Hippocampal formation (tissue), 2 donors: ENCODE results near the gene ASB9.
"Not testable (repeated sequence)": the region's sequence is repeated elsewhere in the genome, so short reads cannot be mapped to it uniquely, and the experiment has no call there.

Source experiments
- DNase-seq, 2 donors: peaks; one replicate each; lab custom pipeline; 2025; lab: John Stamatoyannopoulos, UW

The ASB9 gene

DNA sequence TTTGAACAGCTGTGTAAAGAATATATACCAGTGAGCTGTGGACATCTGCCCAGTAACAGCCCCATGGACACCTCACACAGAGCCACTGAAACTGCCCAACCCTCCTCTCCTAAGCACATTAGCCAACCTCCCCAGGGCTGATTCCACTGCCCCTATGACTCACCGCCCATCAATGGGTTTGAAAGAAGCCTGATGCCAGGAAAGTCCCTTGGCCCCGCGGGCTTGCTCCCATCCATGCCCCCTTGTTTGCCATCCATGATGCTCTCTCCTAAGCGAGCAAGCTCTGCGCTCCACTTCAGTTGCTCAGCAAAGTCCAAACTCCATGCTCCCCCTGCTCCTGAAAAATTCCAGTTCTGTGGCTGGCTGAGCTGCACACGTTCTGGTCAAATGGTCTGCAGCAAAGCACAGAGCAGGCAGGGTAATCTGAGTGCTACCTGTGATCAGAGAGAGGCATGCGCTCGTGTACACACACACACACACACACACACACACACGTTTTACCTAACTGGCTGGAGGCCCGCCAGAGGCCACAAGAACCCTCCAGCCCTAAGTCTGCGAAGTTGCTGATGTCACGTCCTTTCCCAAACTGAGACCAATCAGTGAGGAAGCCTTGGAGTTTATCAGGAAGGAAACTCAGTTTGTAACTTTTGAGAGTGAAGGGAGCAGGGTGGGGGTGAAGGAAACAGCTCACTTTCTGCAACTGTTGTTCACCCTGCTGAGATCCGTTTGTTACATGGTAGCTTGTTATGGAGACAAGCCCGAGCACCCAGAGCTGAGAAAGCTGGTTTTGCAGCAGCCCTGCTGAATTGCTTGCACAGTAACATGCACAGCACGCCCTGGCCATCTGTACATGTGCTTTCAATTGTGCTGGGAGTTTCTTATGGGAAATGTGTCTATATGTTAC lies at the start of gene ASB9:
Gene ASB9, minus strand, starts transcription at position 466 of the 904 bp plus-strand sequence. Its CDS starts 209 bp downstream, at position 257.
- no peak for DNase-seq

GRCh38 chrX:15319075-15319474 lies 49.2 kb upstream of the ASB9 start:
- DNase-seq = peak in 1 of 2 donors; percentile 54

GRCh38 chrX:15315509-15315908 lies 45.6 kb upstream of the ASB9 start, which contains the start of gene ASB11:
Gene ASB11, minus strand, starts transcription at chrX:15315640. Its CDS starts 35 bp downstream, at chrX:15315605.
- no peak for DNase-seq

- DNase-seq = no peak
Observed at GRCh38 chrX:15314472-15314871, 44.6 kb upstream of the ASB9 start.

GRCh38 chrX:15311119-15311518 lies 41.2 kb upstream of the ASB9 start:
- no peak for DNase-seq

- peak in 1 of 2 donors; percentile 34 for DNase-seq
Observed at GRCh38 chrX:15310117-15310516, 40.2 kb upstream of the ASB9 start.

DNA sequence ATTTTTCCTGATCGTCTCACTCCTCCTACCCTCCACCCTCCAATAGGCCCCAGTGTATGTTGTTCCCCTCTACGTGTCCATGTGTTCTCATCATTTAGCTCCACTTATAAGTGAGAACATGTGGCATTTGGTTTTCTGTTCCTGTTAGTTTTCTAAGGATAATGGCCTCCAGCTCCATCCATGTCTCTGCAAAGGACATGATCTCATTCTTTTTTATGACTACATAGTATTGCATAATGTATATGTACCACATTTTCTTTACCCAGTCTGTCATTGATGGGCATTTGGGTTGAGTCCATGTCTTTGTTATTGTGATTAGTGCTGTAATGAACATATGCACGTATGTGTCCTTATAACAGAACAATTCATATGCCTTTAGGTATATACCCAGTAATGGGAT lies 36.0 kb upstream of the ASB9 start:
- not testable (repeated sequence) for DNase-seq

DNA sequence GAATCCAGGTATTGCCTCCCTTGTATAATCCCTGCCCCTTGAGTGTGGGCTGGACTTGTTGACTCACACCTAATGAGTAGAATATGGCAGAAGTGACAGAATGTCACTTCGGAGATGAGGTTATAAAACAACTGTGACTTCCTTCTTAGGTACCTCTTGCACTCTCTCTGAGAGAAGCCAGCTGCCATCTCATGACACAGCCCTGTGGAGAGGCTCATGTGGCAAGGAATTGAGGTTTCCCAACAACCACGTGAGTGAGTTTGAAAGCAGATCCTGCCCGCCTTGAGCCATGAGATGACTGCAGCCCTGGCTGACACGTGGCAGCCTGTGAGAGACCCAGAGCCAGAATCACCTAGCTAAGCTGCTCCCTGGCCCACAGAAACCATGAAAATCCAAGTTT lies 32.0 kb upstream of the ASB9 start:
- no peak for DNase-seq

- DNase-seq = peak in 1 of 2 donors; percentile 55
Observed at GRCh38 chrX:15299941-15300851, 30.3 kb upstream of the ASB9 start.

- no peak for DNase-seq
Observed at GRCh38 chrX:15298780-15299179, 28.9 kb upstream of the ASB9 start.

- no peak for DNase-seq
Observed at GRCh38 chrX:15298201-15298600, 28.3 kb upstream of the ASB9 start.

DNA sequence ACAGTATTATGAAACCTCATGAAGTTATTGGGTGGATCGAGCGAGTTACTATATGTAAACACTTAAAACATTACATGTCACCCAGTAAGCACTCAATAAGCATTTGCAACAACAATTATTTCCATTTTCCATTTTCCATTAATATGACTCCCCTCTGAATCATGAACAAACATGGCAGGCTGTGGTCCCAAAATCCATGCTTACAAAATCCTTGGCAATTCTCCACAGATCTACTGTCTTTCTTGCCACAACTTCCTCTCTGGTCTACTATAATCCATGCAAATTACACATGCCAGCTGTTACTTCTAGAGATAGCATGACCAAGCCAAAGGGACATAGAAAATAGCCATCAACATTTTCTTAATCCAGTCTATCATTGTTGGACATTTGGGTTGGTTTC lies 23.6 kb upstream of the ASB9 start:
- no peak for DNase-seq

GRCh38 chrX:15292861-15293260 lies 23.0 kb upstream of the ASB9 start:
- no peak for DNase-seq

GRCh38 chrX:15277604-15278003 lies 7.7 kb upstream of the ASB9 start:
- no peak for DNase-seq

GRCh38 chrX:15274946-15275345 lies 5.1 kb upstream of the ASB9 start:
- no peak for DNase-seq

- DNase-seq = not testable (repeated sequence)
Observed at GRCh38 chrX:15273275-15273674, 3.4 kb upstream of the ASB9 start.

- no peak for DNase-seq
Observed at GRCh38 chrX:15271757-15272156, 1.9 kb upstream of the ASB9 start.

DNA sequence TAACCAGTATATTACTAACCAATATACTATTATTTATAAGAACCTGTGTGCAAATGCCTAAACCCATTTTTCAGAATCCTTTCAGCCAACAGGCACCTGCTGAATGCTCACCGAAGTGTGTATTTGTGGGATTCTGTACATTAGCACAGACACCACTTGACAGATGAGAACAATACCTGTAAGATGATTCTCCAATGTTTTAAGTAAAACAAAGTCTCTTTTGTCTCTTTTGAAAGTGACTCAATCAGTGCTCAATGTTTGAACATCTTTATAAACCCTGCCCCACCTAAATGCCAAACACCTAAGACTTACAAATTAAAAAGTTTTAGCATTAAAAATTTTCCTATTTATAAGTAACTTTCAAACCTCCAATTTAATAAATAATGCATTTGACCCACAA lies 763 bp downstream of the ASB9 start:
- DNase-seq = no peak

GRCh38 chrX:15254852-15255251 lies 15.0 kb downstream of the ASB9 start:
- DNase-seq = no peak

GRCh38 chrX:15245896-15246295 lies 24.0 kb downstream of the ASB9 start:
- no peak for DNase-seq

- DNase-seq = no peak
Observed at GRCh38 chrX:15244421-15244820, 25.5 kb downstream of the ASB9 start.

- peak; percentile 0 to 48 for DNase-seq
Observed at GRCh38 chrX:15242899-15243555, 26.9 kb downstream of the ASB9 start.
